Measurements from ENCODE around the gene CEMP1.
"Not testable (repeated sequence)": the region's sequence is repeated elsewhere in the genome, so short reads cannot be mapped to it uniquely, and the experiment has no call there.

Gene CEMP1

DNA sequence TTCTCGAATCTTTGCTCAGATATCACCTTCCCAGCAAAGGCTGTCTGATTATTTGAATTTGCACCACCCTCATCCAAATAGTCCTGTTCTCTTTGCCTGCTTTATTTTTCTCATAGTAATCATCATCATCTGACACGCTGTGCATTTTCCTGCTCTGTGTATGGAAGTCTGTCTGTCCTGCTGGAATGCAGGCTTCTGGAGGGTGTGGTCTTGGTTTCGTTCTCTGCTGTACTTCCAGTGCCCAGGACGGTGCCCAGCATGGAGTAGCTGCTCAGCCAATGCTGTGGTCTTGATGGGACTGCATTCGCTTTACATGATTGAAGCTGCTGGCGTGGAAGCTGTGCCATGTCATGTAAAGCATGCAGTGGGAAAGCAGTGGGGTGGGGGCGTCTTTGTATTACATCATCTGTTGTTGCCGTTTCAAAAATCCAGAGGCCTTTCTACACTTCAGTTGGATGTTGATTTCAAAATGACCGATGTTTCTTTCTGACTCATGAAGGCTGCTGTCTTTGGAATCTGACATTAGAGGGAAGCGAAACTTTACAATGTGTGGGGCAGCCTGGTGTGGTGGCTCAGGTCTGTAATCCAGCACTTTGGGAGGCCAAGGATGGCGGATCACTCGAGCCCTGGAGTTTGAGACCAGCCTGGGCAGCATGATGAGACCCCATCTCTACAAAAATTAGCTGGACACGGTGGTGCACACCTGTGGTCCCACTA, 23.7 kb upstream of the CEMP1 start:
- H3K4me3 ChIP-seq (ENCODE audit: low read length in 2 of 2); H3K36me3 ChIP-seq (ENCODE audit: control insufficient read depth in 2 of 2, insufficient read depth in 2 of 2, low read length in 2 of 2); H3K27me3 ChIP-seq (ENCODE audit: control insufficient read depth in 1 of 2, insufficient read depth in 2 of 2, low read length in 2 of 2); H3K27ac ChIP-seq (ENCODE audit: low read length); H3K9me3 ChIP-seq (ENCODE audit: control insufficient read depth in 2 of 2, low read length in 2 of 2); H3K9ac ChIP-seq (ENCODE audit: low read length in 2 of 2); H3K4me1 ChIP-seq (ENCODE audit: control insufficient read depth, insufficient read depth, low read length): not testable (repeated sequence)

DNA sequence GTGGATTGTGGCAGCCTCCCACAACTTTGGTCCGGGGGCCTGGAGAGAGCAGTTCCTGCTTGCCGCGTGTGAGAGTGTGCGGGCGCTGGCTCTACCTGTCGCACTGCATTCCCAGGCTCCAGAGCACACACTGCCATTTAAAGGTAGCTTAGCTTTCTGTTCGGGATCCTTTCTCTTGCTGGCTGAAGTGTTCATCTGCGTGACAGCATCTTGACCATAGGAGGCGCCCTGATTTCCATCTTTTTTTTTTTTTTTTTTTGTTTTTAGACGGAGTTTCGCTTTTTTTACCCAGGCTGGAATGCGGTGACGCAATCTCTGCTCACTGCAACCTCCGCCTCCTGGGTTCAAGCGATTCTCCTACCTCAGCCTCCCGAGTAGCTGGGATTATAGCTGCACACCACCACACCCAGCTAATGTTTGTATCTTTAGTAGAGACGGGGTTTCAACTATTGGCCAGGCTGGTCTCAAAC, 20.2 kb upstream of the CEMP1 start:
- not testable (repeated sequence) for H3K4me3 ChIP-seq (ENCODE audit: low read length in 2 of 2); H3K4me1 ChIP-seq (ENCODE audit: control insufficient read depth, insufficient read depth, low read length); H3K27me3 ChIP-seq (ENCODE audit: control insufficient read depth in 1 of 2, insufficient read depth in 2 of 2, low read length in 2 of 2); H3K9me3 ChIP-seq (ENCODE audit: control insufficient read depth in 2 of 2, low read length in 2 of 2); H3K36me3 ChIP-seq (ENCODE audit: control insufficient read depth in 2 of 2, insufficient read depth in 2 of 2, low read length in 2 of 2); H3K27ac ChIP-seq (ENCODE audit: low read length); H3K9ac ChIP-seq (ENCODE audit: low read length in 2 of 2)

DNA sequence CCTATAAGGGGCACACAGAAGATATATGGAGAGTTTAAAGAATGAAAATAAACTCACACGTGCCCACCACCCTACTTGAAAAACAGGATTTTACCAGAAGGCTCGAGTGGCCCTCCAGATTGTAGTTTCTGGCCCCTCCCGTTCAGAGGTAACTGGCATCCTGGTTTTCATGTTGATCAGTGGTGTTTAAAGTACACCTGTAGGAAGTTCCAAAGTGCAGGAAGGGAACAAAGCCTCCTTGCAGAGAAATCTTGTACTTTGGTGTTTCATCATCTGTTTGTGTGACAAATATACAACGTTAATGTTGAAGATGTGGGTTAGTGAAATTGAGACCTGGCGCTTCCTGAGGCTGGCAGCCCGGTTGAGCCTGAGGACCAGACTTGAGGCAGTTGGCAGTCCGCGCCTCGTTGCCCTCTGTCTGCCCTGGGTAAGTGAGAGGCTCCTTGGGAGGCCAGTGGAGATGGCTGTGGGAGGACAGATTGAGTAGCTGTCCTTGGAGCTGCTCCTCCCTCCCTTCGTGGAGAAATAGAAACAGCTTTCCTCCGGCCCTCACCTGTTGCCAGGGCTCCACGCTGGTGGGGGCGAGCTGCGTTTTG, 19.2 kb upstream of the CEMP1 start:
- not testable (repeated sequence) for H3K36me3 ChIP-seq (ENCODE audit: control insufficient read depth in 2 of 2, insufficient read depth in 2 of 2, low read length in 2 of 2); H3K27ac ChIP-seq (ENCODE audit: low read length); H3K4me1 ChIP-seq (ENCODE audit: control insufficient read depth, insufficient read depth, low read length); H3K9ac ChIP-seq (ENCODE audit: low read length in 2 of 2); H3K4me3 ChIP-seq (ENCODE audit: low read length in 2 of 2); H3K27me3 ChIP-seq (ENCODE audit: control insufficient read depth in 1 of 2, insufficient read depth in 2 of 2, low read length in 2 of 2); H3K9me3 ChIP-seq (ENCODE audit: control insufficient read depth in 2 of 2, low read length in 2 of 2)

DNA sequence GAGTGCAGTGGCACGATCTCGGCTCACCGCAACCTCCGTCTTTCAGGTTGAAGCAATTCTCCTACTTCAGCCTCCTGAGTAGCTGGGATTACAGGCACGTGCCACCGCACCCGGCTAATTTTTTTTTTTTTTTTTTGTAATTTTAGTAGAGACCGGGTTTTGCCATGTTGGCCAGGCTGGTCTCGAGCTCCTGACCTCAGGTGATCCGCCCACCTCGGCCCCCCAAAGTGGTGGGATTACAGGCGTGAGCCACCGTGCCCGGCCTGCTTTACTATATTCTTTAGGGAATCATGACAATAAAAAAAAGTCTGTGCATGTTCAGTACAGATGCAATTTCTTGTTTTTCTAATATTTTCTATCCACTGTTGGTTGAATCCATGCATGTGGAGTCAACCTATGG, 12.6 kb upstream of the CEMP1 start:
- peaks cover 18% of the 10 kb centered on the region for H3K4me1 ChIP-seq (ENCODE audit: control insufficient read depth, insufficient read depth, low read length)
- H3K27ac ChIP-seq (ENCODE audit: low read length); H3K4me3 ChIP-seq (ENCODE audit: low read length in 2 of 2); H3K9ac ChIP-seq (ENCODE audit: low read length in 2 of 2); H3K36me3 ChIP-seq (ENCODE audit: control insufficient read depth in 2 of 2, insufficient read depth in 2 of 2, low read length in 2 of 2); H3K27me3 ChIP-seq (ENCODE audit: control insufficient read depth in 1 of 2, insufficient read depth in 2 of 2, low read length in 2 of 2); H3K9me3 ChIP-seq (ENCODE audit: control insufficient read depth in 2 of 2, low read length in 2 of 2): not testable (repeated sequence)

DNA sequence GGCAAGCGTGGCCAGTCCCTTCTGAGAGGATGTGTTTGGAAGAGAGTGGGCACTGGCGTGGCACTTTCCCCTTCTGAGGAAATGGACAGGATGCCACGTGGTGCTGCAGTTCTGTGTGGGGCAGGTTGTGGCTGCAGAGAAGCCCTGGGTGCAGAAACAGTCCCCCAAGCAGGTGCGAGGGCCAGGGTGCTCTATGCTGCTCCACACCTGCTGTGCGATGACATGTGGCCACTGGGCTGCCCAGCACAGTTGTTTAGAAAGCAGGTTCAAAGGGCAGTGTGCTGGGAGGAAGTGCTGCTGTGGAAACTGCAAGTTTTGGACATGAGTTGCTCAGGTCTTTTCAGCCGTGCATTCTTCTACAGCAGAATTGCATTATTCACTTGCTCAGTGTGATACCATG, 10.2 kb upstream of the CEMP1 start:
- H3K4me3 ChIP-seq (ENCODE audit: low read length in 2 of 2); H3K9ac ChIP-seq (ENCODE audit: low read length in 2 of 2); H3K27ac ChIP-seq (ENCODE audit: low read length): not testable (repeated sequence)

DNA sequence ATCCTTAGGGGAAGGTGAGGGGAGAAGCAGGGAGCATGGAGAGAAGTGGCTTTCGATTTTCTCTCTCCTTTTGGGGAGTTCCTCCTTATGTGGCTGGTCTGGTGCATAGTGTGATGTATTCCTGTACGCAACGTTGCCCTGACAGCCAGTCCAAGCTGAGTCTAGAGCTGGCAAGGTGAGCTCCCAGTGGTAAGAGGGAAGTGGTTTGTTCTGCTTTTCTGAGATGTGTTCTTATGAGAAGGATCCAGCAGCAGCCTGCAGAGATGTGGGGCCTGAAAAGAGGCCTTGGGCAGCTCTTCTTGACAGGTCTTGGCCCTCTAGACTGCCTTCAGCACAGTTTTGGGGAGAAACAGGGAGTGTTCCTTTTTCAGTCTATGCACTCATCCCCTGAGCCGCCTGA, 9.7 kb upstream of the CEMP1 start:
- H3K9me3 ChIP-seq (ENCODE audit: control insufficient read depth in 2 of 2, low read length in 2 of 2); H3K4me3 ChIP-seq (ENCODE audit: low read length in 2 of 2); H3K36me3 ChIP-seq (ENCODE audit: control insufficient read depth in 2 of 2, insufficient read depth in 2 of 2, low read length in 2 of 2); H3K27ac ChIP-seq (ENCODE audit: low read length); H3K9ac ChIP-seq (ENCODE audit: low read length in 2 of 2); H3K27me3 ChIP-seq (ENCODE audit: control insufficient read depth in 1 of 2, insufficient read depth in 2 of 2, low read length in 2 of 2): not testable (repeated sequence)
- H3K4me1 ChIP-seq (ENCODE audit: control insufficient read depth, insufficient read depth, low read length), result peaks cover 25% of the 10 kb centered on the region

More for the DNA sequence above, 10.2 kb upstream of the CEMP1 start:
- H3K36me3 ChIP-seq (ENCODE audit: control insufficient read depth in 2 of 2, insufficient read depth in 2 of 2, low read length in 2 of 2); H3K9me3 ChIP-seq (ENCODE audit: control insufficient read depth in 2 of 2, low read length in 2 of 2); H3K27me3 ChIP-seq (ENCODE audit: control insufficient read depth in 1 of 2, insufficient read depth in 2 of 2, low read length in 2 of 2): not testable (repeated sequence)
- peaks cover 22% of the 10 kb centered on the region for H3K4me1 ChIP-seq (ENCODE audit: control insufficient read depth, insufficient read depth, low read length)

DNA sequence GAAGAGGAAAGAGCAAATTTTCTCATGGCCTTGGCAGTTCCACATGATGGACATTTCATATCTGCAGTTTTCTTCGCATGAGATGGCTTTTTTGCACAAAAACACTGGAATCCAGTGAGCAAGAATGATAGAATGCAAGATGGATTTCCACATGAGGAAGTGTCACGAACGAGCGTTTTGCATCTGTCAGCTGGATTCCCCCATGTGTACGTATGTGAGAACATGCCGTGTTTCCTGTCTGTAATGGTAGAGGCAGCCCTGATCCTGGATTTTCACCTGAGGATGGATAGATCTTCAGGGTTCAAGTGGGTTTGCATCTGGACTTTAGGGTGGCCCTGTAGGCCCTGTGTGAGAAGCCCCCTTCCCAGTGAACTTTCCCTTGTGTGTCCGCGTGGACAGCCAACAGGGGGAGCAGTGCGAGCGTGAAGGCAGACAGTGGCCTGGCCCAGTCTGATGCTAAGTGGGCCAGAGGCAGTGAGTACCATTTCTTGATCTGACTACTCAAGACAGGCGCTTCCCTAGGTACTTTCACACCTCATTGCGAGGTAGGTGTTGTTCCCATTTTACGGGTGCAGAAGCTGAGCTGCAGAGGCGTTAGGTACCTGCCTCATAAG, 8.7 kb upstream of the CEMP1 start:
- H3K36me3 ChIP-seq (ENCODE audit: control insufficient read depth in 2 of 2, insufficient read depth in 2 of 2, low read length in 2 of 2); H3K27ac ChIP-seq (ENCODE audit: low read length); H3K27me3 ChIP-seq (ENCODE audit: control insufficient read depth in 1 of 2, insufficient read depth in 2 of 2, low read length in 2 of 2); H3K9me3 ChIP-seq (ENCODE audit: control insufficient read depth in 2 of 2, low read length in 2 of 2); H3K9ac ChIP-seq (ENCODE audit: low read length in 2 of 2); H3K4me3 ChIP-seq (ENCODE audit: low read length in 2 of 2): not testable (repeated sequence)
- H3K4me1 ChIP-seq (ENCODE audit: control insufficient read depth, insufficient read depth, low read length), result peaks cover 29% of the 10 kb centered on the region

DNA sequence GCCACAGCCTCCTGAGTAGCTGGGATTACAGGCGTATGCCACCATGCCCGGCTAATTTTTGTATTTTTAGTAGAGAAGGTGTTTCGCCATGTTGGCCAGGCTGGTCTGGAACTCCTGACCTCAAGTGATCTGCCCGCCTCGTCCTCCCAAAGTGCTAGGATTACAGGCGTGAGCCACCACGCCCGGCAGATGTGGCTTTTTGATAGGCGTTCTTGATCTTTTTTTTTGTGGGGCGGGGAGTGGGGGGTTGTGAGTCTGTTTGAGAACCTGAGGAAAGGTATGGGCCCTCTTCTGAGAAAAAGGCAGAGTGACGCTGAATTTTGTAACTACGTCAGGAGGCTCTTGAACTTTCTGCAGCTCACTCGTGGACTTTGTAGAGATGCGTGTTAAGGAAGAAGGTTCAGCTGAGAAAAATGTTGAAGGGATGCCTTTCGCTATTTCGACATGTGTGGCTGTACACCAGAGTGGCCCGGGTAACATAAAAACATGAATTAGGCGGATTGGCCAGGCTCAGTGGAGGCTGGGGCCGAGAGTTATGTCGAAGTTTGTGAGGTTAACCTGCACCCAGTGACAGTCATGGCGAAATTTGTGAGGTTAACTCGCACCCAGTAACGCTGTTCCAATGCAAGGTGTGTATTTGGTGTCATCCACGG, 8.1 kb upstream of the CEMP1 start:
- peaks cover 29% of the 10 kb centered on the region for H3K4me1 ChIP-seq (ENCODE audit: control insufficient read depth, insufficient read depth, low read length)
- H3K27ac ChIP-seq (ENCODE audit: low read length); H3K9ac ChIP-seq (ENCODE audit: low read length in 2 of 2); H3K27me3 ChIP-seq (ENCODE audit: control insufficient read depth in 1 of 2, insufficient read depth in 2 of 2, low read length in 2 of 2); H3K36me3 ChIP-seq (ENCODE audit: control insufficient read depth in 2 of 2, insufficient read depth in 2 of 2, low read length in 2 of 2); H3K9me3 ChIP-seq (ENCODE audit: control insufficient read depth in 2 of 2, low read length in 2 of 2); H3K4me3 ChIP-seq (ENCODE audit: low read length in 2 of 2): not testable (repeated sequence)

DNA sequence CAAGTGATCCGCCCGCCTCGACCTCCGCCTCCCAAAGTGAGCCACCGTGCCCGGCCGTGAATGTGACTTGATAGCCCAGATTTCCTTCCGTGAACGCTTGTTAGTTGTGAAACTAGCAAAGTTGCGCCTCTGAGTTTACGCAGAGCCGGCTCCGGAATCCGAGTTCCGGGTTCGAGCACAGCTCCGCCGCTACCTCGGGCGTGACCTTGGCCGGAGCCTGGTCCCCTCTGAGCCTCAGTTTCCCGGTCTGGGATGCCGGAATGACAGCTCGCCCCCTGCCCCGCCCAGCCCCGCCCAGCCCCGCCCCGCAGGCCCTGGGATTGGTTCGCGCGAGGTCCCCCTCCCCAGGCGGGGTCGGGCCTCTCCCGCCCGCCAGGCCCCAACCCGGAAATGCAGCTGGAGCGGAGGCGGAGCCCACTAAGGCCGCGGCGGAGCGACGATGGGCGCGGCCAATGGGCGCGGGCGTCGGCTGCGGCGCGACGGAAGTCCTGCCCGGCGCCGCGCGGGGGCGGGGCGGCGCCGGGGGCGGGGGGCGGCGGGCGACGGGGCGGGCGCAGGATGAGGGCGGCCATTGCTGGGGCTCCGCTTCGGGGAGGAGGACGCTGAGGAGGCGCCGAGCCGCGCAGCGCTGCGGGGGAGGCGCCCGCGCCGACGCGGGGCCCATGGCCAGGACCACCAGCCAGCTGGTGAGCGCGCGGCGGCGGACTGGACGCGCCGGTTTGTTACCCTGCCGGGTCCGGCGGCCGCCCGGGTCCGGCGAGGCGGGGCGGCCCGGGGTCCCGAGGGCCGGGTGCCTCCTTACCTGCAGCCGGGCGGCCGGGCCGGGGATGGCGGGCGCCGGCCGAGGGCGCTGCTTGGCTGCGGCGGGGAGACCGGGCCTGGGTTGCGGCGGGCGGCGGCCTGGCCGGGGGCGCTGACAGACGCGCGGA, 6.5 kb upstream of the CEMP1 start, which contains the start of gene PDPK1:
Gene PDPK1, plus strand, starts transcription at position 571 of the 929 bp plus-strand sequence. Its CDS starts 92 bp downstream, at position 663.
- Histone ChIP-seq H3K9ac (ENCODE audit: low read length in 2 of 2) (peak within 1 kb of the TSS; percentile 69 to 78), H3K27ac (ENCODE audit: low read length) (peak within 1 kb of the TSS; percentile 69)

DNA sequence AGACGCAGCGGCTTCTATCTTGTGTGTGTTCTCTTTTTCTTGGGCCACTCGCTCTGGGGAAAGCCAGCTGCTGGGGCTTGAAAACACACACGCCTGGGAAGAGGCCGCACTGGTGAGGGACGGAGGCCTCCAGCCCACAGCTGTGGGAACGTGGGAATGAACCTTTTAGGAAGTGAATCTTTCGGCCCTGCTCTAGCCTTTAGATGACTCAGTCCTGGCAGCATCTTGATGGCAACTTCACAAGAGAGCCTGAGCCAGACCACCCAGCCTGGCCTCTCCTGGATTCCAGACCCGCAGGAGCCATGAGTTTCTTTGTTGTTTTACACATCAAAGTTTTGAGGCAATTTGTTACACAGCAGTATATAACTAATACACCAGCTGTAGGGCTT, 4.4 kb upstream of the CEMP1 start:
- Histone ChIP-seq H3K27me3 (ENCODE audit: control insufficient read depth in 1 of 2, insufficient read depth in 2 of 2, low read length in 2 of 2) (no peaks in the 10 kb centered on the region), H3K9me3 (ENCODE audit: control insufficient read depth in 2 of 2, low read length in 2 of 2) (no peaks in the 10 kb centered on the region), H3K36me3 (ENCODE audit: control insufficient read depth in 2 of 2, insufficient read depth in 2 of 2, low read length in 2 of 2) (no peaks in the 10 kb centered on the region), H3K9ac (ENCODE audit: low read length in 2 of 2) (no peak overlapping the region), H3K4me3 (ENCODE audit: low read length in 2 of 2) (no peak overlapping the region), H3K4me1 (ENCODE audit: control insufficient read depth, insufficient read depth, low read length) (peaks cover 38% of the 10 kb centered on the region), H3K27ac (ENCODE audit: low read length) (peak overlapping the region; percentile 18)

More for the DNA sequence above, 6.5 kb upstream of the CEMP1 start, which contains the start of gene PDPK1:
- H3K36me3 ChIP-seq (ENCODE audit: control insufficient read depth in 2 of 2, insufficient read depth in 2 of 2, low read length in 2 of 2), result no peaks in the 10 kb centered on the region
- peak within 1 kb of the TSS; percentile 75 to 78 for H3K4me3 ChIP-seq (ENCODE audit: low read length in 2 of 2)
- H3K27me3 ChIP-seq (ENCODE audit: control insufficient read depth in 1 of 2, insufficient read depth in 2 of 2, low read length in 2 of 2), result no peaks in the 10 kb centered on the region
- H3K9me3 ChIP-seq (ENCODE audit: control insufficient read depth in 2 of 2, low read length in 2 of 2), result no peaks in the 10 kb centered on the region
- H3K4me1 ChIP-seq (ENCODE audit: control insufficient read depth, insufficient read depth, low read length), result peaks cover 32% of the 10 kb centered on the region
